CD4-positive, alpha-beta T cell treated with Interleukin-21 for 1 hour (primary cell): ENCODE data around the gene GEMIN7.

Experiments used
- DNase-seq: peaks from one replicate; pipeline ENCODE4 v3.0.0-alpha.2; 2020

GEMIN7 gene

GRCh38 chr19:45063851-45064801 lies 14.9 kb upstream of the GEMIN7 start:
- DNase-seq, result no peak

- no peak for DNase-seq
Observed at GRCh38 chr19:45066921-45067661, 12.0 kb upstream of the GEMIN7 start.

GRCh38 chr19:45068041-45068440 lies 11.0 kb upstream of the GEMIN7 start:
- no peak for DNase-seq

GRCh38 chr19:45069056-45069455 lies 10.0 kb upstream of the GEMIN7 start:
- DNase-seq, result no peak

GRCh38 chr19:45070214-45070613 lies 8.8 kb upstream of the GEMIN7 start:
- DNase-seq, result no peak

GRCh38 chr19:45070861-45071544 lies 8.1 kb upstream of the GEMIN7 start:
- no peak for DNase-seq

- no peak for DNase-seq
Observed at GRCh38 chr19:45071545-45071938, 7.5 kb upstream of the GEMIN7 start.

GRCh38 chr19:45071969-45072790 lies 6.9 kb upstream of the GEMIN7 start:
- DNase-seq, result no peak

GRCh38 chr19:45074744-45075300 lies 4.2 kb upstream of the GEMIN7 start:
- no peak for DNase-seq

GRCh38 chr19:45075301-45076028 lies 3.6 kb upstream of the GEMIN7 start:
- peak; percentile 62 for DNase-seq

GRCh38 chr19:45076029-45076850 lies 2.8 kb upstream of the GEMIN7 start, which contains the start of gene ZNF296:
ZNF296 (minus strand) TSS chr19:45076478; CDS start chr19:45076373, 105 bp downstream.
- DNase-seq, result peak; percentile 81

- DNase-seq, result no peak
Observed at GRCh38 chr19:45076851-45077730, 2.0 kb upstream of the GEMIN7 start.

GRCh38 chr19:45078390-45079062 lies 534 bp upstream of the GEMIN7 start:
- DNase-seq, result no peak

- DNase-seq, result no peak
Observed at GRCh38 chr19:45079911-45080370, 881 bp downstream of the GEMIN7 start.

GRCh38 chr19:45082170-45082569 lies 3.1 kb downstream of the GEMIN7 start:
- DNase-seq, result no peak

- no peak for DNase-seq
Observed at GRCh38 chr19:45086480-45086879, 7.4 kb downstream of the GEMIN7 start.

GRCh38 chr19:45087531-45087930 lies 8.5 kb downstream of the GEMIN7 start:
- DNase-seq, result peak; percentile 83

- DNase-seq, result no peak
Observed at GRCh38 chr19:45090034-45090433, 11.0 kb downstream of the GEMIN7 start.

GRCh38 chr19:45090606-45091005 lies 11.5 kb downstream of the GEMIN7 start:
- DNase-seq, result no peak
